Measurements from ENCODE around the gene ADPRHL1. TPM values are rescaled to one million over a fixed set of nuclear protein-coding genes. Genes with fewer than 3 reads are reported as not detected.
"Not testable (repeated sequence)": the region's sequence is repeated elsewhere in the genome, so short reads cannot be mapped to it uniquely, and the experiment has no call there.

ADPRHL1 gene
- polyA plus RNA-seq, 1 donor (not counting 4 experiments of a cell fraction or from before 2014, with no cell fraction given), result 1.2 TPM

- Histone ChIP-seq H2AFZ (ENCODE audit: control insufficient read depth, low read length) (no peak overlapping the region), H3K9ac (ENCODE audit: control insufficient read depth, extremely low read depth, insufficient read depth, low read length) (no peak overlapping the region), H3K9me1 (ENCODE audit: control insufficient read depth, extremely low read depth, insufficient read depth, low read length) (no peaks in the 10 kb centered on the region), H3K4me2 (ENCODE audit: control insufficient read depth, extremely low read depth, insufficient read depth, low read depth, low read length) (no peak overlapping the region), H3K4me3 (ENCODE audit: control insufficient read depth in 2 of 3, extremely low read depth in 1 of 3, insufficient read depth in 2 of 3, low read depth in 1 of 3, low read length in 3 of 3) (no peak overlapping the region), H3K27me3 (ENCODE audit: control insufficient read depth, extremely low read depth, insufficient read depth, low read length) (no peaks in the 10 kb centered on the region), H3K36me3 (ENCODE audit: control insufficient read depth in 2 of 2, extremely low read depth in 1 of 2, insufficient read depth in 2 of 2, low read length in 2 of 2) (no peaks in the 10 kb centered on the region), H3K9me3 (ENCODE audit: control insufficient read depth, low read depth, low read length) (no peaks in the 10 kb centered on the region), H4K20me1 (ENCODE audit: control insufficient read depth, extremely low read depth, insufficient read depth, low read length) (no peaks in the 10 kb centered on the region), H3K4me1 (ENCODE audit: control insufficient read depth, extremely low read depth, insufficient read depth, low read length) (no peaks in the 10 kb centered on the region), H3K27ac (ENCODE audit: control insufficient read depth, insufficient read depth, low read length) (no peak overlapping the region), H3K79me2 (ENCODE audit: control insufficient read depth, insufficient read depth, low read length) (no peaks in the 10 kb centered on the region)
- DNase-seq (ENCODE audit: low read depth, low spot score), result no peak
- dilution Hi-C loops (cut with MboI; ENCODE audit: extremely low pct_ligation_motif_present, low sequenced_read_pairs), result no loop called here
- TF ChIP-seq, protein P1, sequence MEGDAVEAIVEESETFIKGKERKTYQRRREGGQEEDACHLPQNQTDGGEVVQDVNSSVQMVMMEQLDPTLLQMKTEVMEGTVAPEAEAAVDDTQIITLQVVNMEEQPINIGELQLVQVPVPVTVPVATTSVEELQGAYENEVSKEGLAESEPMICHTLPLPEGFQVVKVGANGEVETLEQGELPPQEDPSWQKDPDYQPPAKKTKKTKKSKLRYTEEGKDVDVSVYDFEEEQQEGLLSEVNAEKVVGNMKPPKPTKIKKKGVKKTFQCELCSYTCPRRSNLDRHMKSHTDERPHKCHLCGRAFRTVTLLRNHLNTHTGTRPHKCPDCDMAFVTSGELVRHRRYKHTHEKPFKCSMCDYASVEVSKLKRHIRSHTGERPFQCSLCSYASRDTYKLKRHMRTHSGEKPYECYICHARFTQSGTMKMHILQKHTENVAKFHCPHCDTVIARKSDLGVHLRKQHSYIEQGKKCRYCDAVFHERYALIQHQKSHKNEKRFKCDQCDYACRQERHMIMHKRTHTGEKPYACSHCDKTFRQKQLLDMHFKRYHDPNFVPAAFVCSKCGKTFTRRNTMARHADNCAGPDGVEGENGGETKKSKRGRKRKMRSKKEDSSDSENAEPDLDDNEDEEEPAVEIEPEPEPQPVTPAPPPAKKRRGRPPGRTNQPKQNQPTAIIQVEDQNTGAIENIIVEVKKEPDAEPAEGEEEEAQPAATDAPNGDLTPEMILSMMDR (optimal IDR thresholded peaks at IDR 0.05 in 1 of 3, IDR thresholded peaks at IDR 0.05 in 1 of 3, conservative IDR thresholded peaks at IDR 0.05 in 1 of 3; ENCODE audit: extremely low read depth in 1 of 3, insufficient read depth in 2 of 3, low read length in 3 of 3), result no peak
- TF ChIP-seq EZH2 (IDR thresholded peaks at IDR 0.05; ENCODE audit: low read length), result no peak
- FAIRE-seq, result no peak
Observed at GRCh38 chr13:113369881-113370280, 83.4 kb downstream of the ADPRHL1 start.

GRCh38 chr13:113369189-113369588 lies 84.1 kb downstream of the ADPRHL1 start:
- Histone ChIP-seq H4K20me1 (ENCODE audit: control insufficient read depth, extremely low read depth, insufficient read depth, low read length) (no peaks in the 10 kb centered on the region), H3K4me3 (ENCODE audit: control insufficient read depth in 2 of 3, extremely low read depth in 1 of 3, insufficient read depth in 2 of 3, low read depth in 1 of 3, low read length in 3 of 3) (no peak overlapping the region), H3K4me1 (ENCODE audit: control insufficient read depth, extremely low read depth, insufficient read depth, low read length) (no peaks in the 10 kb centered on the region), H3K27me3 (ENCODE audit: control insufficient read depth, extremely low read depth, insufficient read depth, low read length) (no peaks in the 10 kb centered on the region), H3K36me3 (ENCODE audit: control insufficient read depth in 2 of 2, extremely low read depth in 1 of 2, insufficient read depth in 2 of 2, low read length in 2 of 2) (no peaks in the 10 kb centered on the region), H3K4me2 (ENCODE audit: control insufficient read depth, extremely low read depth, insufficient read depth, low read depth, low read length) (no peak overlapping the region), H3K9ac (ENCODE audit: control insufficient read depth, extremely low read depth, insufficient read depth, low read length) (no peak overlapping the region), H3K9me3 (ENCODE audit: control insufficient read depth, low read depth, low read length) (no peaks in the 10 kb centered on the region), H2AFZ (ENCODE audit: control insufficient read depth, low read length) (no peak overlapping the region), H3K79me2 (ENCODE audit: control insufficient read depth, insufficient read depth, low read length) (no peaks in the 10 kb centered on the region), H3K9me1 (ENCODE audit: control insufficient read depth, extremely low read depth, insufficient read depth, low read length) (no peaks in the 10 kb centered on the region), H3K27ac (ENCODE audit: control insufficient read depth, insufficient read depth, low read length) (no peak overlapping the region)
- DNase-seq (ENCODE audit: low read depth, low spot score) (no peak), FAIRE-seq (no peak)
- TF ChIP-seq, protein P1 (optimal IDR thresholded peaks at IDR 0.05 in 1 of 3, IDR thresholded peaks at IDR 0.05 in 1 of 3, conservative IDR thresholded peaks at IDR 0.05 in 1 of 3; ENCODE audit: extremely low read depth in 1 of 3, insufficient read depth in 2 of 3, low read length in 3 of 3), result no peak
- TF ChIP-seq EZH2 (IDR thresholded peaks at IDR 0.05; ENCODE audit: low read length), result no peak
- dilution Hi-C loops (cut with MboI; ENCODE audit: extremely low pct_ligation_motif_present, low sequenced_read_pairs), result no loop called here

DNA sequence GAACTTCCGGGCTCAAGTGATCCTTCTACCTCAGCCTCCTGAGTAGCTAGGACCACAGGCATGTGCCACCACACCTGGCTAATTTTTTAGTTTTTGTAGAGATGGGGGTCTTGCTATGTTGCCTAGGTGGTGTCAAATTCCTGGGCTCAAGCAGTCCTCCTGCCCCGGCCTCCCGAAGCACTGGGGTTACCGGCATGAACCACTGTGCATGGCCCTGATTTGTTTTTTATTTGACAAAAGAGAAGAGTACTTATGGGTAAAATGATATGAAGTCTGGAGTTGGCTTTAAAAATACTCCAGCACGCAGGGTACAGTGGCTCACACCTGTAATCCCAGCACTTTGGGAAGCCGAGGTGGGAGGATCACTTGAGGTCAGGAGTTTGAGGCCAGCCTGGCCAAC lies 84.9 kb downstream of the ADPRHL1 start:
- DNase-seq (ENCODE audit: low read depth, low spot score); H3K4me2 ChIP-seq (ENCODE audit: control insufficient read depth, extremely low read depth, insufficient read depth, low read depth, low read length); dilution Hi-C loops (cut with MboI; ENCODE audit: extremely low pct_ligation_motif_present, low sequenced_read_pairs); H3K27ac ChIP-seq (ENCODE audit: control insufficient read depth, insufficient read depth, low read length); H3K9ac ChIP-seq (ENCODE audit: control insufficient read depth, extremely low read depth, insufficient read depth, low read length); H3K36me3 ChIP-seq (ENCODE audit: control insufficient read depth in 2 of 2, extremely low read depth in 1 of 2, insufficient read depth in 2 of 2, low read length in 2 of 2); H4K20me1 ChIP-seq (ENCODE audit: control insufficient read depth, extremely low read depth, insufficient read depth, low read length); H3K27me3 ChIP-seq (ENCODE audit: control insufficient read depth, extremely low read depth, insufficient read depth, low read length); FAIRE-seq; H3K9me1 ChIP-seq (ENCODE audit: control insufficient read depth, extremely low read depth, insufficient read depth, low read length); H3K9me3 ChIP-seq (ENCODE audit: control insufficient read depth, low read depth, low read length); H3K4me1 ChIP-seq (ENCODE audit: control insufficient read depth, extremely low read depth, insufficient read depth, low read length); H3K4me3 ChIP-seq (ENCODE audit: control insufficient read depth in 2 of 3, extremely low read depth in 1 of 3, insufficient read depth in 2 of 3, low read depth in 1 of 3, low read length in 3 of 3); H3K79me2 ChIP-seq (ENCODE audit: control insufficient read depth, insufficient read depth, low read length); H2AFZ ChIP-seq (ENCODE audit: control insufficient read depth, low read length): not testable (repeated sequence)

Data from keratinocyte (primary cell).